Ascending aorta (tissue), 2 donors: Measurements from ENCODE around the gene IMPA2. TPM values are rescaled to one million over a fixed set of nuclear protein-coding genes. Genes with fewer than 3 reads are reported as not detected.
A peak's percentile ranks its signal among the peaks of the same experiment; 100 is the strongest.
"Not testable (repeated sequence)": the region's sequence is repeated elsewhere in the genome, so short reads cannot be mapped to it uniquely, and the experiment has no call there.

ENCODE experiments used
- DNase-seq, 2 donors: peaks; one replicate each; pipeline ENCODE4 v3.0.0-alpha.2; 2019; ENCODE audit warnings: low spot score in 2 of 2
- H3K27ac ChIP-seq, 2 donors: fragments of 200-600 bp; sonication (generic); one replicate each; pipeline ENCODE4 v1.5.1; 2016 to 2017; ENCODE audit warnings: mild to moderate bottlenecking in 1 of 2
- H3K27me3 ChIP-seq: fragments of 200-600 bp; sonication (generic); one replicate; pipeline ENCODE4 v1.5.1; 2017
- H3K36me3 ChIP-seq, 2 donors: fragments of 200-600 bp; sonication (generic); one replicate each; pipeline ENCODE4 v1.5.1; 2016
- H3K4me1 ChIP-seq, 2 donors: fragments of 200-600 bp; sonication (generic); one replicate each; pipeline ENCODE4 v1.5.1; 2016 to 2017; ENCODE audit warnings: mild to moderate bottlenecking in 1 of 2
- H3K4me3 ChIP-seq, 2 donors: fragments of 200-600 bp; sonication (generic); one replicate each; pipeline ENCODE4 v1.5.1; 2016 to 2017; ENCODE audit warnings: mild to moderate bottlenecking in 1 of 2
- H3K9me3 ChIP-seq, 2 donors: fragments of 200-600 bp; sonication (generic); one replicate each; pipeline ENCODE4 v1.5.1; 2016
- intact Hi-C: fragments of 100-400 bp; cut with DNase I; formaldehyde crosslinking; loops from one replicate; pipeline ENCODE4 v1.15.1; 2023
- total RNA-seq: library from RNA; depleted of rRNA; stranded (reverse); fragments of >200 nt; gene quantifications from one replicate; pipeline ENCODE4 v1.1.0, GENCODE V29; 2016
- TF ChIP-seq, protein P1 (sequence below), 3 experiments: fragments of 200-600 bp in 2 of 3; fragments of 450-650 bp in 1 of 3; sonication (generic) in 2 of 3; IDR thresholded peaks; one replicate each; pipeline ENCODE4 v1.5.1; 2016 to 2019; ENCODE audit warnings: antibody characterized with exemption in 3 of 3, mild to moderate bottlenecking in 1 of 3, moderate library complexity in 1 of 3

Gene IMPA2
- total RNA-seq, 1 donor from 2014 or later: 43.4 TPM

DNA sequence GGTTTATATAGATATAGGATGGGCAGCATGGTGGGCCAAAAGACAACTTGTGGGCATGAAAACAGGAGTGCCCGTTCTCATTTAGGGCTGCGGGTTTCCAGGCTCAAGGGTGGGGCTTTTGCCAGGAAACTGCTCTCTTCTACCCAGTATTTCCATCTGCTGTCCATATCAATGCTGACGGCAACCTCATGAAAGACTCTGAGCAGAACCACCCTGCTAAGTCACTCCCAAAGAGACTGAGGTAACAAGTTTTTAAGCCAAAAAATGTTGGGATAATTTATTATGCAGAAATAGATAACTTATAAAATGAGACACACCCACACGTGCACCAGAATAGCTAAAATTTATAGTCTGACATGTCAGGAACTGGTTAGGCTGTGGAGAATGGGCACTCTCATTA lies 37.1 kb upstream of the IMPA2 start:
- no peaks in the 10 kb centered on the region for H3K9me3 ChIP-seq
- TF ChIP-seq, protein P1, sequence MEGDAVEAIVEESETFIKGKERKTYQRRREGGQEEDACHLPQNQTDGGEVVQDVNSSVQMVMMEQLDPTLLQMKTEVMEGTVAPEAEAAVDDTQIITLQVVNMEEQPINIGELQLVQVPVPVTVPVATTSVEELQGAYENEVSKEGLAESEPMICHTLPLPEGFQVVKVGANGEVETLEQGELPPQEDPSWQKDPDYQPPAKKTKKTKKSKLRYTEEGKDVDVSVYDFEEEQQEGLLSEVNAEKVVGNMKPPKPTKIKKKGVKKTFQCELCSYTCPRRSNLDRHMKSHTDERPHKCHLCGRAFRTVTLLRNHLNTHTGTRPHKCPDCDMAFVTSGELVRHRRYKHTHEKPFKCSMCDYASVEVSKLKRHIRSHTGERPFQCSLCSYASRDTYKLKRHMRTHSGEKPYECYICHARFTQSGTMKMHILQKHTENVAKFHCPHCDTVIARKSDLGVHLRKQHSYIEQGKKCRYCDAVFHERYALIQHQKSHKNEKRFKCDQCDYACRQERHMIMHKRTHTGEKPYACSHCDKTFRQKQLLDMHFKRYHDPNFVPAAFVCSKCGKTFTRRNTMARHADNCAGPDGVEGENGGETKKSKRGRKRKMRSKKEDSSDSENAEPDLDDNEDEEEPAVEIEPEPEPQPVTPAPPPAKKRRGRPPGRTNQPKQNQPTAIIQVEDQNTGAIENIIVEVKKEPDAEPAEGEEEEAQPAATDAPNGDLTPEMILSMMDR (IDR thresholded peaks at IDR 0.05): no peak
- intact Hi-C loops: no loop called here
- peaks cover 3 to 14% of the 10 kb centered on the region in 2 donors for H3K4me1 ChIP-seq
- no peaks in the 10 kb centered on the region for H3K36me3 ChIP-seq
- H3K27ac ChIP-seq: no peak overlapping the region
- H3K27me3 ChIP-seq: no peaks in the 10 kb centered on the region
- no peak for DNase-seq
- no peak overlapping the region for H3K4me3 ChIP-seq

DNA sequence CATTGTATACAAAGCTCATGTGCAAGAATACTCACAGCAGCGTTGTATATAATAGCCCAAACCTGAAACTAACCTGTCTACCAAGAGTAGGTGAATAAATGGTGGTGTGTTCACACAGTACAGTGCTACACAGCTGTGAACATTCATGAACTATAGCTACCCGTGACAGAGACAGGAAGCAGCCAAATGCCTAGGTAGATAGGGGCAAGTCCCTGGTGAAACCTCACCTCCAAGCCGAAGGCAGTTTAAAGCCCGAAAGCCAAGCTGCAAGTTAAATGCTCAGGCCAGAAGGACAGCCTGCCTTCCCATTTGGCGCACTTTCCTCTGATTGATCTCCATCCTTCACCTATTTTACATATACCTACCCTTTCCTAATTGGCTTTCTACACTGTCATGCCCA lies 36.5 kb upstream of the IMPA2 start:
- TF ChIP-seq, protein P1 (IDR thresholded peaks at IDR 0.05): no peak
- Histone ChIP-seq H3K36me3 (no peaks in the 10 kb centered on the region), H3K4me3 (no peak overlapping the region), H3K27me3 (no peaks in the 10 kb centered on the region), H3K4me1 (peaks cover 3 to 14% of the 10 kb centered on the region in 2 donors), H3K9me3 (no peaks in the 10 kb centered on the region), H3K27ac (no peak overlapping the region)
- DNase-seq: no peak
- intact Hi-C loops: loop anchor here (5.0 kb wide), 1 partner anchor 333 kb away; no protein-coding TSS in a partner anchor

DNA sequence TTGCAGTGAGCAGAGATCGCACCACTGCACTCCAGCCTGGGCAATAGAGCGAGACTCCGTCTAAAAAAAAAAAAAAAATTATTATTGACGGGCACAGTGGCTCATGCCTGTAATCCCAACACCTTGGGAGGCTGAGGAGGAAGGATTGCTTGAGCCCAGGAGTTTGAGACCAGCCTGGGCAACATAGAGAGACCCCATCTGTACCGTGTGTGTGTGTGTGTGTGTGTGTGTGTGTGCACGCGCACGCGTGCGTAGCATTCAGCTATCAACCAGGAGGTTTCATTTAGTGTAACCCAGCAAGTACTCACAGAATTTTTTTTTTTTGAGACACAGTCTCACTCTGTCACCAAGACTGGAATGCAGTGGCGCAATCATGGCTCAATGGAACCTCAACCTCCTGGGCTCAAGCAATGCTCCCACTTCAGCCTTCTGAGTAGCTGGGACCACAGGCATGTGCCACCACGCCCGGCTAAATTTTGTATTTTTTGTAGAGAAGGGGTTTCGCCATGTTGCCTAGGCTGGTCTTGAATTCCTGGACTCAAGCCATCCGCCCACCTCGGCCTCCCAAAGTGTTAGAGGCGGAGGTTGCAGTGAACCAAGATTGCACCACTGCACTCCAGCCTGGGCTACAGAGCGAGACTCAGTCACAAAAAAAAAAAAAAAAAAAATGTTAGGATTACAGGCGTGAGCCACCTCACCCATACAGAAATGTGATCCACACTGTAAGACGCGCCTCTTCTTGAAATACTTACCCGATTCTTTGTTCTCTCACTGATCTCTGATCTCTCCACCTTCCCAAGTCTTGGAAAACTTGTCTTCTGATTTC lies 35.3 kb upstream of the IMPA2 start:
- not testable (repeated sequence) for H3K27me3 ChIP-seq, H3K36me3 ChIP-seq, H3K9me3 ChIP-seq, DNase-seq
- H3K27ac ChIP-seq: peak overlapping the region; percentile 84 to 99
- H3K4me1 ChIP-seq: peaks cover 3 to 14% of the 10 kb centered on the region in 2 donors
- intact Hi-C loops: loop anchor here (5.0 kb wide), 1 partner anchor 331 kb away; no protein-coding TSS in a partner anchor
- peak overlapping the region; percentile 64 to 66 for H3K4me3 ChIP-seq

DNA sequence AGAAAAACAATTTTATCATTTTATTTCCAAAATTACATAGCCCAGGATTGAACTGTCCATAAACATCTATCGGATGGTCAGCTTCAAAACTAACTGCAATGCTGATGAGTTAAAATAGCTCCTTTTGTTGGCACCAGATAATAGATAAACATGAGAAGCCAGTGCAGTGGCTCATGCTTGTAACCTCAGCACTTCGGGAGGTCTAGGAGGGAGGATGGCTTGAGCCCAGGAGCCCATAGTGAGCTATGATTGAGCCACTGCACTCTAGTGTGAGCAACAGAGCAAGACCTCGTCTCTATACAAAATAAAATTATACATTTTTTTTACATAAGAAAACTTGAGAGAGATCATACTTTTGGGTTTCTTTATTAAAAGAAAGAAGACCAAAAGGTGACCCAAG lies 34.6 kb upstream of the IMPA2 start:
- peak in 1 of 2 donors; percentile 74 for DNase-seq
- TF ChIP-seq, protein P1 (IDR thresholded peaks at IDR 0.05): no peak
- Histone ChIP-seq H3K9me3 (no peaks in the 10 kb centered on the region), H3K27me3 (no peaks in the 10 kb centered on the region), H3K4me3 (peak overlapping the region; percentile 64 to 66), H3K4me1 (peaks cover 3 to 14% of the 10 kb centered on the region in 2 donors), H3K27ac (peak overlapping the region; percentile 84 to 99), H3K36me3 (no peaks in the 10 kb centered on the region)
- intact Hi-C loops: loop anchor here (1.0 to 5.0 kb wide), 4 partner anchors 35 to 331 kb away; partner anchors contain the start of genes GNAL, IMPA2 and MPPE1

DNA sequence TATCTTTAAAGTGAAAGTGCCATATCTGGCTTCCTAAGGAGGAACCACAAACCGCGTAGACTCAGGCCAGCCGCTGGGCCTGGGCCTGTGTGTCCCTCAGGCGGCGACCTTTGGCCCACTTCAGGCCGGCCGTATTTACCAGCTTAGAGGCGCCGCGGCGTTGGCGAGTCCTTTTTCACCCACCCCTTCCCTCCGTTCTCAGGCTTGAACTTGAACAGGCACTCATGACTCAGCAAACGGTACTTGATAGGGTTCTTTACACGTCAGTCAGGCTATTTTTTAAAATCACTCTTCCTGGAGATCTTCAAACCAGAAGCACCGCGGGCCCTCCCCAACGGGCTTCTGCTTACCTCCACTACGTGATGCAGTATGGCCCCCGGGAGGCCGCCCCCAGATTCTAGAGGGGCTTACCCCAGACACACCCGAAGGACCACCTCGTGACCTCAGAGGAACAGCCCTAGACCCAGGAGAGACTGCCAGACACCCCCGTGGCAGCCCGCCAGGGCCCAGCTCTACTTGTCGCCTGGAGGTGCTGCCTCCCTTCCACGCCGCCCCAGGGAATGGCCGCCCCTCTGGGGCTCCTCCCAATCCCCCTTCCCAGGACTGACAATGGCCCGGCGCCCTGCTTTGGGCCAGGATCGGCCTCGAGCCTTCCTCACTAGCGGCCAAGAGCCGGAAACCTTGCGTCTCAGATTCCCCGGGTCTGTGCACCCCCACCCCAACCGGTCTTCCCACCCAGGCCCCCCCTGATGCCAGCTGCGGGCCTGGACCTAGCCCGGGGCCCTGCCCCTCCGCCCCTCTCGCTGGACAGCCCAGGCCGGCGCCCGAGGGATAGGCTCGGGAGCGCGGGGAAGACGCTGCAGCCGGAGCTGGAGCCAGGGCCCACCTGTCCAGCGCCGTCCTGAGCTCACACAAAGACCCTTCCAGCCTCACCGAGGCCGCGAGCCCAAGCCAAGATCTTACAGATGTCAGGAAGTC lies 33.8 kb upstream of the IMPA2 start:
- peak overlapping the region; percentile 84 to 99 for H3K27ac ChIP-seq
- TF ChIP-seq, protein P1 (IDR thresholded peaks at IDR 0.05): no peak
- H3K4me3 ChIP-seq: peak overlapping the region; percentile 64 to 66
- H3K27me3 ChIP-seq: no peaks in the 10 kb centered on the region
- intact Hi-C loops: loop anchor here (1.0 to 5.0 kb wide), 4 partner anchors 34 to 330 kb away; partner anchors contain the start of genes GNAL, IMPA2 and MPPE1
- peaks cover 3 to 14% of the 10 kb centered on the region in 2 donors for H3K4me1 ChIP-seq
- no peaks in the 10 kb centered on the region for H3K9me3 ChIP-seq
- H3K36me3 ChIP-seq: no peaks in the 10 kb centered on the region
- peak; percentile 80 to 98 for DNase-seq
